GM10266 (cell line): ENCODE results near the gene DCANP1.

Source experiments
- DNase-seq: peaks from one replicate; pipeline ENCODE4 v3.0.0; 2012; ENCODE audit errors: extremely low spot score
- CTCF ChIP-seq: IDR thresholded peaks from 2 replicates; pipeline ENCODE4 v1.5.1; 2012; ENCODE audit warnings: mild to moderate bottlenecking, low read depth; ENCODE audit not compliant: control insufficient read depth, insufficient read depth; ENCODE audit errors: missing control alignments

DCANP1 gene

GRCh38 chr5:135490245-135491037, 43.3 kb upstream of the DCANP1 start:
- DNase-seq: no peak
- no peak for TF ChIP-seq CTCF

- DNase-seq: no peak
- TF ChIP-seq CTCF: no peak
Observed at GRCh38 chr5:135489466-135490244, 42.5 kb upstream of the DCANP1 start.

- no peak for TF ChIP-seq CTCF
Observed at GRCh38 chr5:135488727-135489465, 41.7 kb upstream of the DCANP1 start.

GRCh38 chr5:135487839-135488514, 40.8 kb upstream of the DCANP1 start:
- DNase-seq: no peak
- no peak for TF ChIP-seq CTCF

More at GRCh38 chr5:135488727-135489465, 41.7 kb upstream of the DCANP1 start:
- DNase-seq: no peak

- no peak for TF ChIP-seq CTCF
- DNase-seq: no peak
Observed at GRCh38 chr5:135487037-135487395, 39.9 kb upstream of the DCANP1 start.

GRCh38 chr5:135486131-135487036, 39.2 kb upstream of the DCANP1 start:
- DNase-seq: no peak

More at GRCh38 chr5:135486131-135487036, 39.2 kb upstream of the DCANP1 start:
- TF ChIP-seq CTCF: no peak
